ENCODE results near the gene MICAL2. TPM values are rescaled to one million over a fixed set of nuclear protein-coding genes. Genes with fewer than 3 reads are reported as not detected.

MICAL2 gene
- total RNA-seq, 1 donor from 2014 or later = 0.27 TPM

GRCh38 chr11:12221051-12221535 lies 110.7 kb downstream of the MICAL2 start:
- no peaks in the 10 kb centered on the region for H3K9me3 Mint-ChIP-seq
- ChIA-PET CTCF (no interaction called here), POLR2A (no interaction called here)
- intact Hi-C loops (cut with micrococcal nuclease) = no loop called here
- no peak overlapping the region for H3K27ac Mint-ChIP-seq
- ATAC-seq (ENCODE audit: low read depth) (no peak), DNase-seq (no peak)
- no peaks in the 10 kb centered on the region for H3K36me3 Mint-ChIP-seq (ENCODE audit: low read depth)
- H3K4me1 Mint-ChIP-seq = peaks cover 12% of the 10 kb centered on the region
- H3K4me3 Mint-ChIP-seq = no peak overlapping the region
- TF ChIP-seq CTCF (IDR thresholded peaks at IDR 0.05) = no peak
- H3K27me3 Mint-ChIP-seq = peaks cover 15% of the 10 kb centered on the region

GRCh38 chr11:12222055-12222792 lies 111.8 kb downstream of the MICAL2 start:
- Mint-ChIP-seq H3K9me3 (no peaks in the 10 kb centered on the region), H3K36me3 (ENCODE audit: low read depth) (no peaks in the 10 kb centered on the region), H3K27me3 (peaks cover 15% of the 10 kb centered on the region), H3K4me3 (no peak overlapping the region), H3K4me1 (peaks cover 12% of the 10 kb centered on the region), H3K27ac (no peak overlapping the region)
- intact Hi-C loops (cut with micrococcal nuclease) = no loop called here
- POLR2A ChIA-PET = no interaction called here
- TF ChIP-seq CTCF (IDR thresholded peaks at IDR 0.05) = no peak
- DNase-seq (no peak), ATAC-seq (ENCODE audit: low read depth) (no peak)
- CTCF ChIA-PET = no interaction called here

- H3K36me3 Mint-ChIP-seq (ENCODE audit: low read depth) = no peaks in the 10 kb centered on the region
- H3K4me3 Mint-ChIP-seq = no peak overlapping the region
- H3K9me3 Mint-ChIP-seq = no peaks in the 10 kb centered on the region
- TF ChIP-seq CTCF (IDR thresholded peaks at IDR 0.05) = no peak
- peaks cover 12% of the 10 kb centered on the region for H3K4me1 Mint-ChIP-seq
- H3K27ac Mint-ChIP-seq = no peak overlapping the region
- POLR2A ChIA-PET = no interaction called here
- ATAC-seq (ENCODE audit: low read depth) = no peak
- peaks cover 7% of the 10 kb centered on the region for H3K27me3 Mint-ChIP-seq
- DNase-seq = no peak
- CTCF ChIA-PET = no interaction called here
- intact Hi-C loops (cut with micrococcal nuclease) = no loop called here
Observed at GRCh38 chr11:12223771-12224536, 113.6 kb downstream of the MICAL2 start.

- Mint-ChIP-seq H3K36me3 (ENCODE audit: low read depth) (no peaks in the 10 kb centered on the region), H3K4me1 (peaks cover 12% of the 10 kb centered on the region), H3K27me3 (peaks cover 5% of the 10 kb centered on the region), H3K27ac (no peak overlapping the region), H3K9me3 (no peaks in the 10 kb centered on the region), H3K4me3 (no peak overlapping the region)
- ChIA-PET CTCF (no interaction called here), POLR2A (no interaction called here)
- peak; percentile 82 for ATAC-seq (ENCODE audit: low read depth)
- no peak for TF ChIP-seq CTCF (IDR thresholded peaks at IDR 0.05)
- intact Hi-C loops (cut with micrococcal nuclease) = no loop called here
- DNase-seq = no peak
Observed at GRCh38 chr11:12224537-12224893, 114.1 kb downstream of the MICAL2 start.

GRCh38 chr11:12225046-12225739 lies 114.8 kb downstream of the MICAL2 start:
- intact Hi-C loops (cut with micrococcal nuclease) = no loop called here
- Mint-ChIP-seq H3K27ac (no peak overlapping the region), H3K36me3 (ENCODE audit: low read depth) (no peaks in the 10 kb centered on the region), H3K27me3 (peaks cover 5% of the 10 kb centered on the region), H3K4me1 (peaks cover 12% of the 10 kb centered on the region), H3K9me3 (no peaks in the 10 kb centered on the region), H3K4me3 (no peak overlapping the region)
- ATAC-seq (ENCODE audit: low read depth) = no peak
- DNase-seq = no peak
- ChIA-PET CTCF (no interaction called here), POLR2A (no interaction called here)
- no peak for TF ChIP-seq CTCF (IDR thresholded peaks at IDR 0.05)

All from activated B cell treated with CpG ODN at 0.5 μM for 24 hours (primary cell).